Stimulated activated naive CD8-positive, alpha-beta T cell treated with anti-CD3 and anti-CD28 coated beads, Interleukin-15, amount 100 ng/mL, for 72 hours (primary cell): ENCODE measurements around the gene LGR4.
A peak's percentile ranks its signal among the peaks of the same experiment; 100 is the strongest.

ENCODE experiments used
- ATAC-seq: fragments of 150-1000 bp; cut with Tn5 transposase; 2 replicates; pipeline ENCODE4 v1.10.0; 2021; ENCODE audit warnings: mild to moderate bottlenecking, moderate library complexity
- DNase-seq, 2 donors: peaks; one replicate each; pipeline ENCODE4 v3.0.0; 2021 to 2022
- H3K27ac Mint-ChIP-seq, 2 donors: one replicate each; pipeline ENCODE4 v1.8.0; 2022; ENCODE audit warnings: mild to moderate bottlenecking in 2 of 2, mixed read lengths in 2 of 2, moderate library complexity in 2 of 2
- H3K27me3 Mint-ChIP-seq: one replicate; pipeline ENCODE4 v1.8.0; 2022; ENCODE audit warnings: mixed read lengths
- H3K4me1 Mint-ChIP-seq: one replicate; pipeline ENCODE4 v1.8.0; 2022; ENCODE audit warnings: mild to moderate bottlenecking, mixed read lengths
- H3K4me3 Mint-ChIP-seq, 2 donors: one replicate each; pipeline ENCODE4 v1.8.0; 2022; ENCODE audit warnings: mild to moderate bottlenecking in 2 of 2, mixed read lengths in 2 of 2, moderate library complexity in 1 of 2
- H3K9me3 Mint-ChIP-seq, 2 donors: one replicate each; pipeline ENCODE4 v1.8.0; 2022; ENCODE audit warnings: mixed read lengths in 2 of 2

LGR4 gene

GRCh38 chr11:27392278-27393114, 80.1 kb downstream of the LGR4 start:
- DNase-seq (no peak), ATAC-seq (no peak)
- Mint-ChIP-seq H3K9me3 (no peaks in the 10 kb centered on the region), H3K27ac (no peak overlapping the region), H3K4me1 (peaks cover 6% of the 10 kb centered on the region), H3K27me3 (peaks cover 6% of the 10 kb centered on the region), H3K4me3 (no peak overlapping the region)

GRCh38 chr11:27391331-27392015, 81.1 kb downstream of the LGR4 start:
- no peak overlapping the region for H3K27ac Mint-ChIP-seq
- no peak overlapping the region for H3K4me3 Mint-ChIP-seq
- H3K9me3 Mint-ChIP-seq: no peaks in the 10 kb centered on the region
- ATAC-seq (no peak), DNase-seq (no peak)
- peaks cover 6% of the 10 kb centered on the region for H3K4me1 Mint-ChIP-seq
- H3K27me3 Mint-ChIP-seq: peaks cover 7% of the 10 kb centered on the region

DNA sequence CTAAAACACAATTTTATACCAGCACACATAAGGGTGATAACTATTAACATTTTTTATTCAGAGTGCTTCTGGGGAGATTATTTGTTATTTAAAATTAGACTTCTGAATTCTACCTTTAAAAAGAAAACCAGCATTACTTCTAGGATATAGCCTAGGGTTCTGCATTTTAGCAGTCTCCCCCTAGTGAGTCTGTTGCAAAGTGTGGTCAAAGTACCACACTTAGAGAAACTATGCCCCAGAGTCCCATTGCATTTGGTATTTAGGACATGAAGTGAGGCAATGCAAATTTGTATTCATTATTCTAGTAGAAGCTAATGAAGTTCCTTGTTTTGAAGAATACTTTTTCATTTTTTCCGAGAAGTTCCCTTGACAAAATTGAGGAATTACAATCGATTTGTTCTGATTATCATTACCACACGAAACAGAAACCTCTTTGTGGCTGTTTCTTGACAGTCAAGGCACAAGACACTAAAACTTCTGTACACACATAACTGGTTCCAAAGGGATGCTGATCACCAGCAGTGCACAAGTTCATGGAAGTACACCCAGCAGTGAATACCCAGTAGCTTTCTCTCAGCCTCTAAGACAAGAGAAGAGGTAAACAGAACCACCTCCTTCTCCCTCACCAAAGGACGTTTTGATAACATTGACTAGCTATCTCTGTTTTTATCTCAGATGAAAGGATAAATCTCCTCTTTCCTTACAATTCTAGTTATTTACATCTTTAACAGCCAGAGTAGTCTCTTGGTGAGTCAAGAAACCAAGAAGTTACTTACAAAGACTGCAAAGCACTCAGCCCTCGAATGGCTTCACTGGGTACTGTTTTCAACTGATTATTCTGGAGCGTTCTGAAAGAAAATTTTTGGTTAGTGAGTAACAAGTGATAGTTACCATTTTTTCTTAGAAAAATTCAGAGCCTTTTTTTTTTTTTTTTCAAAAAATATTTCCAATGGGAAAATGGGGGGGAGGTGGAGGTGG, 82.0 kb downstream of the LGR4 start:
- Mint-ChIP-seq H3K27ac (no peak overlapping the region), H3K27me3 (peaks cover 7% of the 10 kb centered on the region), H3K9me3 (no peaks in the 10 kb centered on the region), H3K4me1 (peaks cover 6% of the 10 kb centered on the region), H3K4me3 (no peak overlapping the region)
- no peak for ATAC-seq
- no peak for DNase-seq

DNA sequence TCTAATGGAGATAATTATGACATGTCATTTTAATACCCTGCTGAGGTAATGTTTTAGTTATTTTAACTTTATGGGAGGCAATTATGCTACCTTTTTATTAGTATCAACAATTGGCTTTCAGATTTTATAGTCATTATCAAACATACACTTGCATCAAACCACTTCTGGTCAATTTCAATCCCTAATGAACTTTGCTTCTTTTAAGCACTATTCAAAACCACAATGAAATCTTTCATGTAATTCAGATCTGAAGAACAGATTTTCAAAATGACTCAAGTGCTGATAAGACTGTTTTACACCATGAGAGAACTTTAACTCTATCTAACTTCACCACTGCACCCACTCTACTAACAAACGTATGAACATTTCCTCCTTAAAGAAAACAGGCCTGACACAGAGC, 83.7 kb downstream of the LGR4 start:
- DNase-seq (no peak), ATAC-seq (no peak)
- peaks cover 7% of the 10 kb centered on the region for H3K27me3 Mint-ChIP-seq
- no peak overlapping the region for H3K27ac Mint-ChIP-seq
- H3K4me1 Mint-ChIP-seq: peaks cover 6% of the 10 kb centered on the region
- no peaks in the 10 kb centered on the region for H3K9me3 Mint-ChIP-seq
- no peak overlapping the region for H3K4me3 Mint-ChIP-seq

DNA sequence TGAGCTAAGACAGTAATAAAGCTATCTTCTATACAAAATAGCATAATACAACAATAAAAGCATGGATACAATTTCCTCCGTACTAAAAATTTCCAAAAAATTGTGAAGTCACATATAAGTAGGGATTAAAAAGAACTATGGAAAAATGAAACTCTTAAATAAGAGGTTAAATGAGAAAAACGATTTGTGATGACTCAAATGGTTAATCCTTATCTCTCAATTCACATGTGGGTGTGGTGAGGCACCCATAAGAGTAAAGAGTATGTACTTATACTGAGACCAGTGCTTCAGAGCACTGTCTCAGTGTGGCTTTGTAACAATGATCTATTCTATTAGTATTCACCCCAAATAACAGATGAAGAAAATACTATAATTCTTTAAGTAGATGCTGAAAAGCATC, 84.6 kb downstream of the LGR4 start:
- DNase-seq: no peak
- no peak overlapping the region for H3K4me3 Mint-ChIP-seq
- H3K27me3 Mint-ChIP-seq: peaks cover 7% of the 10 kb centered on the region
- ATAC-seq: peak; percentile 59
- H3K4me1 Mint-ChIP-seq: peaks cover 6% of the 10 kb centered on the region
- H3K27ac Mint-ChIP-seq: no peak overlapping the region
- no peaks in the 10 kb centered on the region for H3K9me3 Mint-ChIP-seq

GRCh38 chr11:27387362-27387761, 85.2 kb downstream of the LGR4 start:
- no peak for DNase-seq
- H3K27me3 Mint-ChIP-seq: peaks cover 7% of the 10 kb centered on the region
- H3K4me3 Mint-ChIP-seq: no peak overlapping the region
- H3K9me3 Mint-ChIP-seq: no peaks in the 10 kb centered on the region
- H3K27ac Mint-ChIP-seq: no peak overlapping the region
- H3K4me1 Mint-ChIP-seq: peaks cover 6% of the 10 kb centered on the region
- ATAC-seq: no peak

GRCh38 chr11:27386181-27386845, 86.3 kb downstream of the LGR4 start:
- Mint-ChIP-seq H3K27ac (no peak overlapping the region), H3K9me3 (no peaks in the 10 kb centered on the region), H3K27me3 (peaks cover 7% of the 10 kb centered on the region), H3K4me1 (peaks cover 6% of the 10 kb centered on the region), H3K4me3 (no peak overlapping the region)
- ATAC-seq: no peak
- no peak for DNase-seq

GRCh38 chr11:27385245-27385644, 87.3 kb downstream of the LGR4 start:
- no peak overlapping the region for H3K27ac Mint-ChIP-seq
- ATAC-seq (no peak), DNase-seq (no peak)
- no peak overlapping the region for H3K4me3 Mint-ChIP-seq
- no peaks in the 10 kb centered on the region for H3K9me3 Mint-ChIP-seq
- H3K4me1 Mint-ChIP-seq: peaks cover 6% of the 10 kb centered on the region
- H3K27me3 Mint-ChIP-seq: peaks cover 7% of the 10 kb centered on the region

GRCh38 chr11:27384227-27384626, 88.4 kb downstream of the LGR4 start:
- peaks cover 7% of the 10 kb centered on the region for H3K27me3 Mint-ChIP-seq
- no peaks in the 10 kb centered on the region for H3K9me3 Mint-ChIP-seq
- no peak overlapping the region for H3K27ac Mint-ChIP-seq
- DNase-seq (no peak), ATAC-seq (no peak)
- H3K4me3 Mint-ChIP-seq: no peak overlapping the region
- peaks cover 5% of the 10 kb centered on the region for H3K4me1 Mint-ChIP-seq

DNA sequence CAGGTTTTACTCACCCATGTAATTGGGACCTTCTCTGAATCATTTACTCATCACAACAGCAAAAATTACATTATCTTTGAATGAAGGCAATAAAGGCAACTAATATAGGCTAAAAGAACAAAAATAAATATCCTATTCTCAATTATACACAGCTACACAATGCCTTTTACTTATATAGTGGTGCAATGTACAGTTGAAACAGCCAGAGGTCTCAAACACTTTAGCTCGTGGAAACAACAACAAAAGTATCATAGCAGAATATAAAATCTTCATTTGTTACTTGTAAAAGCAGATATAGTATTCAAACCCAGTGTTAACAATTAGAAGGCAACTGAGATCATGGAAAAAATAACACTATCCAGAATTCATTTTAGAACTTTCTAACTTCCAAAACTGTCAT, 88.9 kb downstream of the LGR4 start:
- Mint-ChIP-seq H3K4me1 (no peaks in the 10 kb centered on the region), H3K27ac (no peak overlapping the region), H3K9me3 (no peaks in the 10 kb centered on the region), H3K4me3 (no peak overlapping the region), H3K27me3 (peaks cover 7% of the 10 kb centered on the region)
- DNase-seq (no peak), ATAC-seq (no peak)

GRCh38 chr11:27381238-27381666, 91.3 kb downstream of the LGR4 start:
- Mint-ChIP-seq H3K4me1 (no peaks in the 10 kb centered on the region), H3K27ac (no peak overlapping the region), H3K27me3 (no peaks in the 10 kb centered on the region), H3K4me3 (no peak overlapping the region), H3K9me3 (no peaks in the 10 kb centered on the region)
- DNase-seq (no peak), ATAC-seq (no peak)

DNA sequence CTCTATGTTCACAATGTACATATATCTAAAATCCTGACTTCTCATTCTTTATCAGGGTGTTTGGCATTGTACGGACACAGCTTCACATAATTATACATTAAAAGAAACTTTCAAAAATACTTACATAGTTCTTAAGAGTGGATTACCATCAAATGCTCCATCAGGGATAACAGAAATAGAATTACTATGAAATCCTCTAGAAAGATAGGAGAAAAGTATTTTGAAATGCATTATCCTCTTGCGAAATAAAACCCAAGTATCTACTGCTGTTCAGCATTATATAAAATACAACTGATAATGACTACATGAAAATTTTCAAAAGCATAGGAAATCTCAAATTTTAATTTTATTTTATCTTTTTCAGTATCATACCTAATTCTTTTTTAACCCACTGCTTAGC, 91.8 kb downstream of the LGR4 start:
- no peaks in the 10 kb centered on the region for H3K27me3 Mint-ChIP-seq
- no peaks in the 10 kb centered on the region for H3K4me1 Mint-ChIP-seq
- no peaks in the 10 kb centered on the region for H3K9me3 Mint-ChIP-seq
- H3K4me3 Mint-ChIP-seq: no peak overlapping the region
- DNase-seq (no peak), ATAC-seq (no peak)
- no peak overlapping the region for H3K27ac Mint-ChIP-seq

DNA sequence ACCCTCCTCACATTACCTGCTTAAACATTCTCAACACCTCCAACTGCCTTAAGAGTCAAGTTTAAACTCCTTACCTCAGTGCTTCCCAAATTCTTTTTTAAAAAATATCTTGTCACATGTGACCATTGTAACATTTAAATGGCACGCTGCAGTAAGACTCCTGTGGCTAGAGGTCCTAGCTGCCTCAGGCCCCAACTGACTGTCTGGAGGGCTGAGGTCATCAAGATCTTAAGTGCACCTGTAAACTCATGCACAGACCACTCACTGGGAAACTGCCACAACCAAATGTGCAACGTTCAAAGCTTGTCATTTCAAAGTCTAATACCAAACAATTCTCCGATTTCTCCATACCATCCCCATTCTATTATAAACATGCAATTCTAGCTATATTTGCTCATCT, 93.1 kb downstream of the LGR4 start:
- H3K27me3 Mint-ChIP-seq: no peaks in the 10 kb centered on the region

DNA sequence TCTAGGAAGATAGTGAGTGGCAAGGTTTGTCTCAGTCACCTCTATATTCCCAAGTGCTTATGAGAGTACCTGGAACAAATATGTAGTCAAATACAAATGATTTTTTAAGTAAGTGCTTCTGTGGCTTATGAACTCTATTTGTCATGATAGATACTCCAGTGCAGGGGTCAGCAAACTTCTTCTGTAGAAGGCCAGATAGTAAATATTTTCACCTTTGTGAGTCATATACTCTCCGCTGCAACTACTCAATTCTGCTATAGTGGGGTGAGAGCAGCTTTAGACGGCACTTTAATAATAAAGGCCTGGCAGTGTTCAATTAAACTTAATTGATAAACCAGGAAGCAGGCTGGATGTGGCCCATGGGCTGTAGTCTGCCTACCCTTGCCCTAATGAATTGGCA, 97.2 kb downstream of the LGR4 start:
- H3K27me3 Mint-ChIP-seq: no peaks in the 10 kb centered on the region
- no peak overlapping the region for H3K27ac Mint-ChIP-seq
- no peak for DNase-seq
- ATAC-seq: no peak
- H3K9me3 Mint-ChIP-seq: no peaks in the 10 kb centered on the region
- H3K4me3 Mint-ChIP-seq: no peak overlapping the region
- no peaks in the 10 kb centered on the region for H3K4me1 Mint-ChIP-seq

More for the DNA sequence above, 93.1 kb downstream of the LGR4 start:
- Mint-ChIP-seq H3K4me1 (no peaks in the 10 kb centered on the region), H3K27ac (no peak overlapping the region), H3K4me3 (no peak overlapping the region), H3K9me3 (no peaks in the 10 kb centered on the region)
- DNase-seq: no peak
- ATAC-seq: no peak
